Activated gamma-delta T cell treated with Interleukin-2 at 50 U/mL for 16 hours (primary cell): ENCODE results near the gene U2AF2.

Experiments used
- DNase-seq: peaks from one replicate; pipeline ENCODE4 v3.0.0-alpha.2; 2020

U2AF2 gene

DNA sequence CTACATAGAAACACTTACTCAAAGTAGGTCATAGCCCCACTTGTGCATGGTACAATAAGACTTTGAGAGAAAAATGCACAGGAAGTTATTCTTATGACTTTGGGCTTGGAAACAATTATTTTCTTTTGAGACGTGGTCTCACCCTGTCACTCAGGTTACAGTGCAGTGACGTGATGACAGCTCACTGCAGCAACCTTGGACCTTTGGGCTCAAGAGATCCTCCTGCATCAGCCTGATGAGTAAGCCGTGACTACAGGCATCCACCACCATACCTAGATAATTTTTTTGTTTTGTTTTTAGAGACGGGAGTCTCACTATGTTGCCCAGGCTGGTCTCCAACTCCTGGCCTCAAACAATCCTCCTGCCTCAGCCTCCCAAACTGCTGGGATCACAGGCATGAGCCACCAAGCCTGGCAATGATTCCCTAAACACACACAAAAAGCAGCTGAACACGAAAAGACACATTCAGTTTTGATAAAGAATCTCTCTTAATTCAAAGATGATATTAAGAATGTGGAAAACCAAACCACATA is 65.4 kb downstream of the U2AF2 start:
- DNase-seq: no peak

DNA sequence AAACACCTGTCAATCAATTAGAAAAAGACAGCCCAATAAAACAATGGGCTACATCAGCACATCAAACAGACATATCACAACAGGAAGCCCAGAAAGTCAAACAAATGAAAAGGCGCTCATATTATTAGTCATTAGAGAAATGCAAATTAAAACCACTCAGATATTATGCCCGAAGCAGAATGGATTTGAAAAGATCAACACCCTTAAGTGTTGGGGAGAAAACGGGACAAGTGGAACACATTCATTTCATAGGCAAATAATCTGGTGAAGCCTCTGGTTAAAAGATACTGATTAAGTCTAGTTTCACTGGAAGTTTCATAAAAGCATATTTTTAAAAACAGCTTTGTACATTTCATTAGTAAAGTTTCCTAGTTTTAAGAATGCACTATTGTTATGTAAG is 66.0 kb downstream of the U2AF2 start:
- DNase-seq: no peak

DNA sequence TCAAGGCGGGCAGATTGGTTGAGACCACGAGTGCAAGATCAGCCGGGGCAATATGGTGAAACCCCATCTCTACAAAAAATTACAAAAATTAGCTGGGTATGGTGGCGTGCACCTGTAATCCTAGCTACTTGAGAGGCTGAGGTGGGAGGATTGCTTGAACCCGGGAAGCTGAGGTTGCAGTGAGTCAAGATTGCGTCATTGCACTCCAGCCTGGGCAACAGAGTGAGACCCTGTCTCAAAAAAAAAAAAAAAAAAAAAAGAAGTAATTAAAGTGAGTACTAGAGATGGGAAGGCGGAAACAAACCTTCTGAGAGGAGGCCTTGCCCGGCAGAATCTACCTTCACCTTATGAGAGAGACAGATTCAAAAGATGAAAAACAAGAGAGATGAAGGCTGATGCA is 68.7 kb downstream of the U2AF2 start:
- no peak for DNase-seq
